Measurements from ENCODE around the gene GAS1. TPM values are rescaled to one million over a fixed set of nuclear protein-coding genes. Genes with fewer than 3 reads are reported as not detected.

The GAS1 gene
- total RNA-seq, 1 experiment from 2014 or later = 0.13 TPM

- no peak overlapping the region for H3K4me3 ChIP-seq (ENCODE audit: low read depth in 2 of 2, low read length in 2 of 2)
- POLR2A ChIA-PET = no interaction called here
- no peaks in the 10 kb centered on the region for H3K4me1 ChIP-seq (ENCODE audit: control insufficient read depth, insufficient read depth, low read length)
- no peaks in the 10 kb centered on the region for H3K9me3 ChIP-seq (ENCODE audit: control insufficient read depth, insufficient read depth, low read depth, low read length)
- DNase-seq (ENCODE audit: low read depth, low spot score) = no peak
- no peak for ATAC-seq
- BruUV-seq (replicated peaks) = no TSS peak
- no peak for TF ChIP-seq CTCF (IDR thresholded peaks at IDR 0.05)
- no peak for TF ChIP-seq REST (IDR thresholded peaks at IDR 0.05; ENCODE audit: insufficient read depth in 1 of 2, low read depth in 2 of 2, low read length in 1 of 2)
- TF ChIP-seq TCF7L2 (IDR thresholded peaks at IDR 0.05; ENCODE audit: low read depth, low read length) = no peak
- no peak for TF ChIP-seq POLR2AphosphoS5 (IDR thresholded peaks at IDR 0.05; ENCODE audit: low read depth, low read length)
- no peak for TF ChIP-seq SIN3A (IDR thresholded peaks at IDR 0.05; ENCODE audit: borderline replicate concordance, insufficient read depth, low read depth, low read length)
- no peaks in the 10 kb centered on the region for H3K27me3 ChIP-seq (ENCODE audit: control insufficient read depth, insufficient read depth, low read length)
- no peaks in the 10 kb centered on the region for H3K36me3 ChIP-seq (ENCODE audit: control insufficient read depth, insufficient read depth, low read length)
- intact Hi-C loops (cut with micrococcal nuclease; ENCODE audit: unreplicated experiment) (no loop called here), in situ Hi-C loops (cut with HindIII; ENCODE audit: low pct_unique_long_range_greater_than_20kb, low sequenced_read_pairs) (no loop called here)
- H3K27ac ChIP-seq (ENCODE audit: low read length) = no peak overlapping the region
- CTCF ChIA-PET = no interaction called here
Observed at GRCh38 chr9:86977205-86977835, 30.0 kb upstream of the GAS1 start.

- ATAC-seq = no peak
- BruUV-seq (replicated peaks) = no TSS peak
- intact Hi-C loops (cut with micrococcal nuclease; ENCODE audit: unreplicated experiment) = no loop called here
- no peak for DNase-seq (ENCODE audit: low read depth, low spot score)
- TF ChIP-seq TCF7L2 (IDR thresholded peaks at IDR 0.05; ENCODE audit: low read depth, low read length) = no peak
- no peak for TF ChIP-seq POLR2AphosphoS5 (IDR thresholded peaks at IDR 0.05; ENCODE audit: low read depth, low read length)
- TF ChIP-seq REST (IDR thresholded peaks at IDR 0.05; ENCODE audit: insufficient read depth in 1 of 2, low read depth in 2 of 2, low read length in 1 of 2) = no peak
- TF ChIP-seq SIN3A (IDR thresholded peaks at IDR 0.05; ENCODE audit: borderline replicate concordance, insufficient read depth, low read depth, low read length) = no peak
- no peak for TF ChIP-seq CTCF (IDR thresholded peaks at IDR 0.05)
- no peak overlapping the region for H3K27ac ChIP-seq (ENCODE audit: low read length)
- H3K4me1 ChIP-seq (ENCODE audit: control insufficient read depth, insufficient read depth, low read length) = no peaks in the 10 kb centered on the region
- CTCF ChIA-PET = no interaction called here
- no peaks in the 10 kb centered on the region for H3K9me3 ChIP-seq (ENCODE audit: control insufficient read depth, insufficient read depth, low read depth, low read length)
- no peaks in the 10 kb centered on the region for H3K36me3 ChIP-seq (ENCODE audit: control insufficient read depth, insufficient read depth, low read length)
- in situ Hi-C loops (cut with HindIII; ENCODE audit: low pct_unique_long_range_greater_than_20kb, low sequenced_read_pairs) = no loop called here
- POLR2A ChIA-PET = no interaction called here
- H3K4me3 ChIP-seq (ENCODE audit: low read depth in 2 of 2, low read length in 2 of 2) = no peak overlapping the region
- no peaks in the 10 kb centered on the region for H3K27me3 ChIP-seq (ENCODE audit: control insufficient read depth, insufficient read depth, low read length)
Observed at GRCh38 chr9:86975606-86976005, 28.3 kb upstream of the GAS1 start.
